BLaER1 treated with 17β-estradiol and CSF1 and Interleukin-3, amounts not matched to agents 10 nM and 100 nM (cell line): Measurements from ENCODE around the gene TMEM131.

Source experiments
- H3K27ac ChIP-seq, 11 experiments: shearing (Covaris generic); formaldehyde crosslinking; 2 replicates each; pipeline ENCODE4 v1.8.1; 2022
- H3K27me3 ChIP-seq, 11 experiments: shearing (Covaris generic); formaldehyde crosslinking; 2 replicates each; pipeline ENCODE4 v1.8.1; 2022
- H3K36me3 ChIP-seq, 11 experiments: shearing (Covaris generic); formaldehyde crosslinking; 2 replicates each; pipeline ENCODE4 v1.8.1; 2022
- H3K4me1 ChIP-seq, 10 experiments: shearing (Covaris generic); formaldehyde crosslinking; 2 replicates each; pipeline ENCODE4 v1.8.1; 2022
- H3K4me2 ChIP-seq, 11 experiments: shearing (Covaris generic); formaldehyde crosslinking; 2 replicates each; pipeline ENCODE4 v1.8.1; 2022
- H3K4me3 ChIP-seq, 10 experiments: shearing (Covaris generic); formaldehyde crosslinking; 2 replicates each; pipeline ENCODE4 v1.8.1; 2022
- H3K9ac ChIP-seq, 11 experiments: shearing (Covaris generic); formaldehyde crosslinking; 2 replicates each; pipeline ENCODE4 v1.8.1; 2022
- H3K9me3 ChIP-seq, 11 experiments: shearing (Covaris generic); formaldehyde crosslinking; replicated peaks in 1 of 11; 2 replicates each; pipeline ENCODE4 v1.8.1; 2022
- H4K20me1 ChIP-seq, 11 experiments: shearing (Covaris generic); formaldehyde crosslinking; 2 replicates each; pipeline ENCODE4 v1.8.1; 2022
- Cebpa-rat ChIP-seq, 11 experiments: shearing (Covaris generic); IDR thresholded peaks; 2 replicates each; pipeline ENCODE4 v1.8.1; 2022

Gene TMEM131

DNA sequence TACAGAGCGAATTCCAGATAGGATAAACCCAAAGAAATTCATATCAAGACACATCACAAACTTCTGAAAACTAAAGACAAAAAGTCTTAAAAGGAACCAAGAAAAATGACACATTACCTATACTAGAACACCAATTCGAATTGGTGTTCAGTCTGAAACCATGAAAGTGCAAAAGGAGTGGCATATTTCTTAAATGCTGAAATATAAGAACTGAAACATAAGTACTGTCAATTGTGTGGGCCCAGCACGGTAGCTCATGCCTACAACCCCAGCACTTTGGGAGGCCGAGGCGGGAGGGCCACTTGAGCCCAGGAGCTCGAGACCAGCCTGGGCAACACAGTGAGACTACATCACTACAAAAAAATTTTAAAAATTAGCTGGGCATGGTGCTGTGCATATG, 43.4 kb downstream of the TMEM131 start:
- Histone ChIP-seq H3K9ac (no peak overlapping the region), H3K4me2 (no peak overlapping the region), H3K27me3 (no peaks in the 10 kb centered on the region), H3K4me3 (no peak overlapping the region), H3K4me1 (peaks cover under 1 to 43% (median 2%) of the 10 kb centered on the region in 10 experiments; a peak in 12 of 20 replicates), H3K27ac (no peak overlapping the region), H4K20me1 (peaks cover 5 to 96% (median 29%) of the 10 kb centered on the region in 11 experiments; a peak in 15 of 22 replicates), H3K9me3 (peaks cover 0 to 41% (median 22%) of the 10 kb centered on the region in 11 experiments; a peak in 15 of 22 replicates), H3K36me3 (peaks cover 0 to 17% (median 5%) of the 10 kb centered on the region in 11 experiments; a peak in 6 of 22 replicates)
- no peak for TF ChIP-seq Cebpa-rat (IDR thresholded peaks at IDR 0.05)

DNA sequence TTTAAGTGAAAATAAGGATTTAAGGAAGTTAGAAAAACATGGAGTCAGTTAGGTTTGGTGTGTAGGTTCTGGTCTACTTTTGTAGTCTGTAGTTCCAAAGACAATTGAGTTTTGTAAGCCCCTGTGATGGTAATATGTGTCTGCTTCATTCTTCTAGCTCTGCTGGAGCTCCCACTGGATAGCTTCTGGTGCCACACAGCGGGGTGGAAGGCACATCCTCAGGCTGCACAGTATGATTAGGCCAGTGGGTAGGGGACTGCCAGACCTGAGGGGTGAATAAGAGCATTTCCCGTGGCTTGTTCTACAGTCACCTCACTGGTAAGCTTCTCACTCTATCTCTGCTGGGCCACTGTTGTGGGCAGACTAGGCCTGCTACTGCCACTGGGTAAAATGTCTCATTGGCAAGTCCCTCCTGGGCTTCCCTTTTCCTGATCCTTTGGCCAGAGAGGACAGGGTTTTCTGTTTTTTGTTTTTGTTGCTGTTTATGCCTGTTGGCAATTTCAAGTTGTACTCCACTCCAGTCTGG, 44.5 kb downstream of the TMEM131 start:
- peaks cover 0 to 17% (median 5%) of the 10 kb centered on the region in 11 experiments; a peak in 6 of 22 replicates for H3K36me3 ChIP-seq
- H4K20me1 ChIP-seq = peaks cover 5 to 98% (median 28%) of the 10 kb centered on the region in 11 experiments; a peak in 15 of 22 replicates
- H3K27me3 ChIP-seq = no peaks in the 10 kb centered on the region
- TF ChIP-seq Cebpa-rat (IDR thresholded peaks at IDR 0.05) = no peak
- H3K4me2 ChIP-seq = peak overlapping the region in 1 of 11 experiments; percentile 41; a peak in 2 of 22 replicates
- peaks cover 0 to 41% (median 0%) of the 10 kb centered on the region in 10 experiments; a peak in 6 of 20 replicates for H3K4me1 ChIP-seq
- peaks cover 0 to 41% (median 22%) of the 10 kb centered on the region in 11 experiments; a peak in 15 of 22 replicates for H3K9me3 ChIP-seq
- H3K4me3 ChIP-seq = no peak overlapping the region
- no peak overlapping the region for H3K9ac ChIP-seq
- H3K27ac ChIP-seq = no peak overlapping the region

DNA sequence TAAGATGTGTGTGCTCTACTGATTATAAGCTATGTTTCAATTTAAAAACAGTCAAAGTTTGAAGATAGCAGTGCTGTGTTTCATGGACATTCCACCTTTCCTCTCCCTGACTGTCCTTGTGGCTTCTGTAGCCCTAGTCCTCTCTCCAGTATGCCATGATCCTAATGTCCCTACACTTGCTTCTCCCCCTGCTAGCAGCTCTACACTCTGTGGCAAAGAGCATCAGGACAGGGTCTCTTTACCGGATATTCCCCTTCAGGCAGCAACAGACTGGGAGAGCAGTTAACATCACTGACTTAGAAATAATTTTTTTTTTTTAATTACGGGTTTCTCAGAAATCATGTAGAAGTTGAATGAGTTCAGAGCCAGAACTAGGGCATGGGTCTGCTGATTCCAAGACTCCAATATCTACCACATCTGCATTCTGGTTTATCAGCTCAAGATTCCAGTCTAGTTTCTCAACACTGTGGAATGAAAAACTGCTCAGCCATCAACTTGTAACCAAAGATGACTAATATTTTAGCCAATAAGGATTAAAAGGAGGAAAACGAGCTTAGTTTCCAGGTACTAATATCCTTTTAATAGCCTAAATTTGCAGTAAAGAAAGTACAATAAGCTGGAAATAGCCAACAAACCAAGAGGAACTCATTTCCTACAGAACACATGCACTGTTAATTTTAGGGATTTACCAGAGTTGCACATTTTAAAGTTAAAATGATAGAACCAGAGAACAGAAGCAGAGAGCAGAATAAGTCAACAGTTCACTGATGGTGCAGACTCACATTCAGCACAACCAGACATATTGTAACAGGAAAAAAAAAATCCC, 45.2 kb downstream of the TMEM131 start:
- Histone ChIP-seq H3K27me3 (no peaks in the 10 kb centered on the region), H3K9ac (no peak overlapping the region), H3K36me3 (peaks cover 0 to 17% (median 5%) of the 10 kb centered on the region in 11 experiments; a peak in 6 of 22 replicates), H4K20me1 (peaks cover 0 to 97% (median 27%) of the 10 kb centered on the region in 11 experiments; a peak in 15 of 22 replicates), H3K27ac (no peak overlapping the region), H3K4me2 (no peak overlapping the region), H3K9me3 (peaks cover 0 to 41% (median 22%) of the 10 kb centered on the region in 11 experiments; a peak in 15 of 22 replicates), H3K4me3 (no peak overlapping the region), H3K4me1 (peaks cover 0 to 41% (median 0%) of the 10 kb centered on the region in 10 experiments; a peak in 6 of 20 replicates)
- TF ChIP-seq Cebpa-rat (IDR thresholded peaks at IDR 0.05) = no peak

GRCh38 chr2:97948926-97949325, 46.8 kb downstream of the TMEM131 start:
- no peak overlapping the region for H3K4me3 ChIP-seq
- H3K9me3 ChIP-seq = peaks cover 0 to 35% (median 24%) of the 10 kb centered on the region in 11 experiments; a peak in 17 of 22 replicates
- peak overlapping the region in 2 of 11 experiments; percentile 7 to 51; a peak in 2 of 22 replicates for H3K27ac ChIP-seq
- peaks cover 0 to 37% (median 0%) of the 10 kb centered on the region in 10 experiments; a peak in 5 of 20 replicates for H3K4me1 ChIP-seq
- no peak for TF ChIP-seq Cebpa-rat (IDR thresholded peaks at IDR 0.05)
- H3K36me3 ChIP-seq = peaks cover 0 to 17% (median 5%) of the 10 kb centered on the region in 11 experiments; a peak in 6 of 22 replicates
- peaks cover 0 to 97% (median 42%) of the 10 kb centered on the region in 11 experiments; a peak in 15 of 22 replicates for H4K20me1 ChIP-seq
- no peak overlapping the region for H3K9ac ChIP-seq
- no peaks in the 10 kb centered on the region for H3K27me3 ChIP-seq
- H3K4me2 ChIP-seq = peak overlapping the region in 2 of 11 experiments; percentile 16 to 44; a peak in 4 of 22 replicates

DNA sequence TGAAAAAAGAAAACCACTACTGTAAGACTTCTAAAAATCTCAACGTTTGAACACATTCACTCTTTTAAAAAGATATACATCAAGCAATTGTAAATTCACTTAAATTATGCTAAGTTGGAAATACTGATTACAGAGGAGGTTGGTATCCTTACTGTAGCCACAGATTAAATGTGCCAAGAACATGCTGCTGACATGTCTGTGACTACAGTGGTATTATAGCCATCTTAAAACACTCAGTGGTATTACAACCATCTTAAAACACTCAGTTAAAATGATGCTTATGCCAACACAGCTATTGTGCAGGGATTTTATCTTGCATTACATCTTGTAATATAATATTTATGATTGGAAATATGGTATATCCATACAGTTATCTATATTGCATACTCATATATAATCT, 50.0 kb downstream of the TMEM131 start:
- Histone ChIP-seq H3K4me3 (no peak overlapping the region), H3K27ac (no peak overlapping the region), H3K9ac (no peak overlapping the region), H3K4me1 (peaks cover 0 to 23% (median 0%) of the 10 kb centered on the region in 10 experiments; a peak in 5 of 20 replicates), H3K4me2 (no peak overlapping the region), H3K9me3 (peaks cover 5 to 41% (median 31%) of the 10 kb centered on the region in 11 experiments), H3K36me3 (peaks cover 0 to 17% (median 5%) of the 10 kb centered on the region in 11 experiments; a peak in 6 of 22 replicates), H3K27me3 (no peaks in the 10 kb centered on the region), H4K20me1 (peaks cover 0 to 77% (median 22%) of the 10 kb centered on the region in 11 experiments; a peak in 11 of 22 replicates)
- no peak for TF ChIP-seq Cebpa-rat (IDR thresholded peaks at IDR 0.05)

- no peak overlapping the region; a peak in 1 of 22 replicates for H3K9ac ChIP-seq
- peak overlapping the region in 1 of 11 experiments; percentile 30; a peak in 1 of 22 replicates for H3K27ac ChIP-seq
- peaks cover 8 to 65% (median 15%) of the 10 kb centered on the region in 11 experiments; a peak in 16 of 22 replicates for H4K20me1 ChIP-seq
- peaks cover 10 to 30% (median 22%) of the 10 kb centered on the region in 11 experiments for H3K9me3 ChIP-seq
- H3K27me3 ChIP-seq = no peaks in the 10 kb centered on the region
- H3K36me3 ChIP-seq = peaks cover 0 to 3% (median 0%) of the 10 kb centered on the region in 11 experiments; a peak in 3 of 22 replicates
- H3K4me3 ChIP-seq = no peak overlapping the region
- no peak for TF ChIP-seq Cebpa-rat (IDR thresholded peaks at IDR 0.05)
- peaks cover 22 to 52% (median 44%) of the 10 kb centered on the region in 10 experiments for H3K4me1 ChIP-seq
- H3K4me2 ChIP-seq = peak overlapping the region; percentile 13 to 69 (median 55); a peak in 15 of 22 replicates
Measured at GRCh38 chr2:97936881-97937280, 58.9 kb downstream of the TMEM131 start.

DNA sequence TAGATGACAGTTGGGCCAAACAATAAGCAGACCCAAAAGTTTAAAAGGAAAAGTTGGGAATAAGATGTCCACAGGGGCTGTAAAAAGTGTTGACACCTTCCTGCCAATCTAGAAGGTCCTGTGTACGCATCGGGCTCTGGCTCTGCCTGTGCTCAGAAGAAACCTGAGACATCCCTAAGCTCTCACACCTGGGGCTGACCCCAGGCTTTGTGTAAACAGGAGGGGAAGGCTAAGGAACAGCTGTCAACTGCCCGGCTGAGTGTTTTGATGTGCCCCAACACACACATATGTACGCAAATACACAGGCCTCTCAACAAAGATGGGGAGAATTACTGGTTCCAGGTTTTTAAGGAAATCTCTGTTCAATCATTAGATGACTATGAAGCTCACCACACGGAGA, 59.5 kb downstream of the TMEM131 start:
- no peak for TF ChIP-seq Cebpa-rat (IDR thresholded peaks at IDR 0.05)
- Histone ChIP-seq H3K9me3 (peaks cover 5 to 24% (median 17%) of the 10 kb centered on the region in 11 experiments; a peak in 19 of 22 replicates), H3K4me3 (no peak overlapping the region), H3K4me2 (peak overlapping the region; percentile 12 to 69 (median 54); a peak in 21 of 22 replicates), H4K20me1 (peaks cover 8 to 72% (median 15%) of the 10 kb centered on the region in 11 experiments; a peak in 16 of 22 replicates), H3K36me3 (no peaks in the 10 kb centered on the region; a peak in 1 of 22 replicates), H3K9ac (peak overlapping the region in 6 of 11 experiments; percentile 2 to 32 (median 26); a peak in 6 of 22 replicates), H3K27me3 (no peaks in the 10 kb centered on the region), H3K27ac (peak overlapping the region in 6 of 11 experiments; percentile 10 to 38 (median 16); a peak in 8 of 22 replicates), H3K4me1 (peaks cover 28 to 59% (median 50%) of the 10 kb centered on the region in 10 experiments)

DNA sequence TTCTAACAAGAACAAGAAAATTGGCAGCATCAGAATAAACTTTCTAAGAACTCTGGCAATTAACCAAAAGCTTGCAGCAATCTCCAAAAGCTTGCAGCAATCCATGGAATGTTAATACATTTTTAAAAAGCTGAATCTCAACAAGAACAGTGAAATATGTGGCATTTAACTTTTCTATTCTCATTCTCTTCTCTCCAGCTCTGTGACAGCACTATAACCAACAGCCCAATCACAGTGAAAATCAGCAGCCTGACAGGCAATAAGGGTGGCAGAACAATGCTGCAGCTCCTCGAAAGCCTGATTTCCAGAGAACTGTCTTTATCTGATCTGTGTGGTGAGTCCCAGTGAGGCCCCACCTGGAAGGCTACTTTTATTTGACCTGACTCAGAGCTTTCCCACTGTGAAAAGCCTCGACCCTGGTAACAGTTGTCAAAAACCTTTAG, 60.0 kb downstream of the TMEM131 start:
- H3K4me2 ChIP-seq = peak overlapping the region; percentile 12 to 69 (median 54); a peak in 21 of 22 replicates
- H3K9me3 ChIP-seq = peaks cover 4 to 22% (median 16%) of the 10 kb centered on the region in 11 experiments; a peak in 18 of 22 replicates
- peaks cover 8 to 77% (median 15%) of the 10 kb centered on the region in 11 experiments; a peak in 16 of 22 replicates for H4K20me1 ChIP-seq
- peak overlapping the region in 4 of 11 experiments; percentile 2 to 30 (median 18); a peak in 5 of 22 replicates for H3K9ac ChIP-seq
- H3K27me3 ChIP-seq = no peaks in the 10 kb centered on the region
- H3K27ac ChIP-seq = peak overlapping the region in 6 of 11 experiments; percentile 10 to 38 (median 16); a peak in 6 of 22 replicates
- no peaks in the 10 kb centered on the region; a peak in 1 of 22 replicates for H3K36me3 ChIP-seq
- H3K4me1 ChIP-seq = peaks cover 32 to 63% (median 55%) of the 10 kb centered on the region in 10 experiments
- no peak for TF ChIP-seq Cebpa-rat (IDR thresholded peaks at IDR 0.05)
- H3K4me3 ChIP-seq = no peak overlapping the region
